DOHH2 (cell line): ENCODE measurements around the gene PSEN2.
"Not testable (repeated sequence)": the region's sequence is repeated elsewhere in the genome, so short reads cannot be mapped to it uniquely, and the experiment has no call there.

ENCODE experiments used
- H3F3A ChIP-seq: fragments of 200-600 bp; sonication (generic), shearing (Covaris generic); 2 replicates; pipeline ENCODE4 v1.6.0; 2016; ENCODE audit warnings: antibody characterized with exemption, mild to moderate bottlenecking; ENCODE audit not compliant: control insufficient read depth, insufficient read depth
- H3K27ac ChIP-seq: fragments of 200-600 bp; sonication (generic); 2 replicates; pipeline ENCODE4 v1.5.1; 2014; ENCODE audit warnings: low read depth, mild to moderate bottlenecking, low read length, moderate library complexity
- H3K27me3 ChIP-seq: fragments of 200-600 bp; sonication (generic); 2 replicates; pipeline ENCODE4 v1.6.1; 2014; ENCODE audit warnings: mild to moderate bottlenecking, low read length, mixed read lengths; ENCODE audit not compliant: control insufficient read depth
- H3K36me3 ChIP-seq: fragments of 200-600 bp; sonication (generic); 2 replicates; pipeline ENCODE4 v1.6.1; 2014; ENCODE audit warnings: mild to moderate bottlenecking, low read length, moderate library complexity, mixed read lengths; ENCODE audit not compliant: control insufficient read depth
- H3K4me1 ChIP-seq: fragments of 200-600 bp; sonication (generic); 2 replicates; pipeline ENCODE4 v1.6.1; 2014; ENCODE audit warnings: mild to moderate bottlenecking, low read length, mixed read lengths; ENCODE audit not compliant: control insufficient read depth
- H3K4me2 ChIP-seq: fragments of 200-600 bp; sonication (generic); 2 replicates; pipeline ENCODE4 v1.6.0; 2014; ENCODE audit warnings: mild to moderate bottlenecking, low read length, moderate library complexity
- H3K4me3 ChIP-seq: fragments of 200-600 bp; sonication (generic); 2 replicates; pipeline ENCODE4 v1.5.1; 2014; ENCODE audit warnings: mild to moderate bottlenecking, low read length, mixed read lengths
- H3K79me2 ChIP-seq: fragments of 200-600 bp; sonication (generic); 2 replicates; pipeline ENCODE4 v1.6.1; 2014; ENCODE audit warnings: mild to moderate bottlenecking, low read length, mixed read lengths; ENCODE audit not compliant: control insufficient read depth
- H3K9me2 ChIP-seq: fragments of 200-600 bp; sonication (generic); replicated peaks from 2 replicates; pipeline ENCODE4 v1.6.1; 2014; ENCODE audit warnings: mild to moderate bottlenecking, low read length, mixed read lengths; ENCODE audit not compliant: control insufficient read depth
- H3K9me3 ChIP-seq: fragments of 200-600 bp; sonication (generic); 2 replicates; pipeline ENCODE4 v1.6.1; 2014; ENCODE audit warnings: antibody characterized with exemption, low read length, mixed read lengths; ENCODE audit not compliant: control insufficient read depth, insufficient read depth
- H4K20me1 ChIP-seq: fragments of 200-600 bp; sonication (generic); 2 replicates; pipeline ENCODE4 v1.6.0; 2014; ENCODE audit warnings: low read depth, mild to moderate bottlenecking, antibody characterized with exemption, low read length, moderate library complexity; ENCODE audit not compliant: control insufficient read depth, insufficient read depth
- EZH2phosphoT487 ChIP-seq: fragments of 200-600 bp; sonication (generic); IDR thresholded peaks from 2 replicates; pipeline ENCODE4 v1.6.1; 2017; ENCODE audit warnings: borderline replicate concordance, mild to moderate bottlenecking, antibody characterized with exemption, low read length, moderate library complexity, mixed read lengths
- TF ChIP-seq, protein P1 (sequence below): fragments of 200-600 bp; sonication (generic); IDR thresholded peaks from one replicate; pipeline ENCODE4 v1.5.1; 2014; ENCODE audit warnings: antibody characterized with exemption, mild to moderate bottlenecking, low read depth, low read length; ENCODE audit not compliant: poor library complexity, severe bottlenecking

Gene PSEN2

GRCh38 chr1:226838456-226838855 lies 32.0 kb upstream of the PSEN2 start:
- H3K9me3 ChIP-seq, result no peaks in the 10 kb centered on the region
- H3K27ac ChIP-seq, result no peak overlapping the region
- H3K9me2 ChIP-seq, result no peaks in the 10 kb centered on the region
- no peak overlapping the region for H3K4me3 ChIP-seq
- H3K79me2 ChIP-seq, result no peaks in the 10 kb centered on the region
- TF ChIP-seq EZH2phosphoT487, result no peak
- TF ChIP-seq, protein P1, sequence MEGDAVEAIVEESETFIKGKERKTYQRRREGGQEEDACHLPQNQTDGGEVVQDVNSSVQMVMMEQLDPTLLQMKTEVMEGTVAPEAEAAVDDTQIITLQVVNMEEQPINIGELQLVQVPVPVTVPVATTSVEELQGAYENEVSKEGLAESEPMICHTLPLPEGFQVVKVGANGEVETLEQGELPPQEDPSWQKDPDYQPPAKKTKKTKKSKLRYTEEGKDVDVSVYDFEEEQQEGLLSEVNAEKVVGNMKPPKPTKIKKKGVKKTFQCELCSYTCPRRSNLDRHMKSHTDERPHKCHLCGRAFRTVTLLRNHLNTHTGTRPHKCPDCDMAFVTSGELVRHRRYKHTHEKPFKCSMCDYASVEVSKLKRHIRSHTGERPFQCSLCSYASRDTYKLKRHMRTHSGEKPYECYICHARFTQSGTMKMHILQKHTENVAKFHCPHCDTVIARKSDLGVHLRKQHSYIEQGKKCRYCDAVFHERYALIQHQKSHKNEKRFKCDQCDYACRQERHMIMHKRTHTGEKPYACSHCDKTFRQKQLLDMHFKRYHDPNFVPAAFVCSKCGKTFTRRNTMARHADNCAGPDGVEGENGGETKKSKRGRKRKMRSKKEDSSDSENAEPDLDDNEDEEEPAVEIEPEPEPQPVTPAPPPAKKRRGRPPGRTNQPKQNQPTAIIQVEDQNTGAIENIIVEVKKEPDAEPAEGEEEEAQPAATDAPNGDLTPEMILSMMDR, result no peak
- H4K20me1 ChIP-seq, result no peaks in the 10 kb centered on the region
- no peaks in the 10 kb centered on the region for H3K36me3 ChIP-seq
- no peaks in the 10 kb centered on the region for H3K27me3 ChIP-seq
- no peaks in the 10 kb centered on the region for H3F3A ChIP-seq
- H3K4me1 ChIP-seq, result no peaks in the 10 kb centered on the region
- H3K4me2 ChIP-seq, result no peak overlapping the region

GRCh38 chr1:226845624-226846023 lies 24.8 kb upstream of the PSEN2 start:
- Histone ChIP-seq H3K27ac (no peak overlapping the region), H3K36me3 (no peaks in the 10 kb centered on the region), H3K4me3 (no peak overlapping the region), H3F3A (no peaks in the 10 kb centered on the region), H3K9me2 (no peaks in the 10 kb centered on the region), H3K4me1 (peaks cover 49% of the 10 kb centered on the region), H3K4me2 (no peak overlapping the region), H3K27me3 (no peaks in the 10 kb centered on the region), H4K20me1 (no peaks in the 10 kb centered on the region), H3K9me3 (no peaks in the 10 kb centered on the region), H3K79me2 (no peaks in the 10 kb centered on the region)
- no peak for TF ChIP-seq EZH2phosphoT487
- TF ChIP-seq, protein P1, result no peak

DNA sequence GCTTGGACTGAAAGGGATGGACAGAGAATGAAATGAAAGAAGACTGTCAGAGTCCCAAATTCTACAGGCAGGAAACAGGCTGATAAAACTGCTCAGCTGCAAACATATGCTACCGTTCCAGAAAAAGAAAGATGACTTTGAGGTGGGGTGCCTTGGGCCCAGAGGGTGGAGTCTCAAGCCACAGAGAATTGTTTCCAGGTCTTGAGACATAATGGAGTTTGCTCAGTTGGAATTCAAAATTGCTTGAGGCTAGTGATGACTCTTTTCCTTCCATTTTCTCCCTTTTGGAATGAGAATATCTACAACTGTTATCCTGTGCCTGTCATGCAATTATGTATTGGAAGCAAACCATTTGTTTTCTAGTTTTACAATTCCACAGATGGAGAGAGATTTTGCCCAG lies 23.6 kb upstream of the PSEN2 start:
- TF ChIP-seq EZH2phosphoT487, result no peak
- TF ChIP-seq, protein P1, result no peak
- H3K36me3 ChIP-seq, result no peaks in the 10 kb centered on the region
- H3K4me2 ChIP-seq, result peak overlapping the region; percentile 46
- H3K79me2 ChIP-seq, result no peaks in the 10 kb centered on the region
- H3F3A ChIP-seq, result no peaks in the 10 kb centered on the region
- no peaks in the 10 kb centered on the region for H4K20me1 ChIP-seq
- H3K4me1 ChIP-seq, result peaks cover 49% of the 10 kb centered on the region
- H3K4me3 ChIP-seq, result 0 out of 2 replicates have a peak overlapping the region, but pooled peaks have one; percentile 8
- no peaks in the 10 kb centered on the region for H3K27me3 ChIP-seq
- no peaks in the 10 kb centered on the region for H3K9me2 ChIP-seq
- no peaks in the 10 kb centered on the region for H3K9me3 ChIP-seq
- H3K27ac ChIP-seq, result no peak overlapping the region

GRCh38 chr1:226854548-226854947 lies 15.9 kb upstream of the PSEN2 start:
- H3F3A ChIP-seq, H3K4me2 ChIP-seq, H3K9me3 ChIP-seq, H3K27ac ChIP-seq, H3K27me3 ChIP-seq, H3K9me2 ChIP-seq, H3K4me1 ChIP-seq, H3K4me3 ChIP-seq, H3K36me3 ChIP-seq, H4K20me1 ChIP-seq, H3K79me2 ChIP-seq: not testable (repeated sequence)
